Stomach (tissue), 4 donors: ENCODE measurements around the gene RASSF4.

Experiments used
- EP300 ChIP-seq: sonication (generic); formaldehyde crosslinking; IDR thresholded peaks from one replicate; pipeline ENCODE4 v1.6.1; 2017; ENCODE audit warnings: antibody characterized with exemption
- POLR2A ChIP-seq, 4 donors: fragments of 450-650 bp; IDR thresholded peaks; one replicate each; pipeline ENCODE4 v1.6.1; 2016; ENCODE audit warnings: antibody characterized with exemption in 4 of 4, control low read depth in 2 of 4, mild to moderate bottlenecking in 1 of 4, moderate library complexity in 1 of 4
- TF ChIP-seq, protein P1 (sequence below), 7 experiments: fragments of 450-650 bp in 4 of 7; fragments of 200-600 bp in 3 of 7; sonication (generic) in 3 of 7; IDR thresholded peaks; one replicate each; pipeline ENCODE4 v1.5.1; 2016 to 2019; ENCODE audit warnings: antibody characterized with exemption in 7 of 7, control low read depth in 2 of 7, mild to moderate bottlenecking in 1 of 7

DNA sequence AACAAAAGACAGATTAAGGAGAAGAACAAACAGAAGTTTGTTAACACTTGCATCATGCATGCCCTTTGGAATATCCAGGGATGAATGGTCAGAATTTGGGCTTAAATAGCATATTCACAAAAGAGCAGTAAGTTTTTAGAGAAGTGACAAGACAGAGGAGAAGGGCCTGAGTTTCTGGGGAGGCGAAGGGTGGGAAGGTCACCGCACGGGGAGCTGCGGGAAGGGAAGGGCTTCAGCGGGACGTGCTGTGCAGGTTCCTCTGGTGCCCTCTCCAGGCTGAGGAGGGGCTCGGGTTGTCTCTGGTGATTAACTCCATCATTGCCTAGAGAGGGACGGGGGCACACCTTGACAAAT lies 30.7 kb downstream of the RASSF4 start:
- TF ChIP-seq, protein P1, sequence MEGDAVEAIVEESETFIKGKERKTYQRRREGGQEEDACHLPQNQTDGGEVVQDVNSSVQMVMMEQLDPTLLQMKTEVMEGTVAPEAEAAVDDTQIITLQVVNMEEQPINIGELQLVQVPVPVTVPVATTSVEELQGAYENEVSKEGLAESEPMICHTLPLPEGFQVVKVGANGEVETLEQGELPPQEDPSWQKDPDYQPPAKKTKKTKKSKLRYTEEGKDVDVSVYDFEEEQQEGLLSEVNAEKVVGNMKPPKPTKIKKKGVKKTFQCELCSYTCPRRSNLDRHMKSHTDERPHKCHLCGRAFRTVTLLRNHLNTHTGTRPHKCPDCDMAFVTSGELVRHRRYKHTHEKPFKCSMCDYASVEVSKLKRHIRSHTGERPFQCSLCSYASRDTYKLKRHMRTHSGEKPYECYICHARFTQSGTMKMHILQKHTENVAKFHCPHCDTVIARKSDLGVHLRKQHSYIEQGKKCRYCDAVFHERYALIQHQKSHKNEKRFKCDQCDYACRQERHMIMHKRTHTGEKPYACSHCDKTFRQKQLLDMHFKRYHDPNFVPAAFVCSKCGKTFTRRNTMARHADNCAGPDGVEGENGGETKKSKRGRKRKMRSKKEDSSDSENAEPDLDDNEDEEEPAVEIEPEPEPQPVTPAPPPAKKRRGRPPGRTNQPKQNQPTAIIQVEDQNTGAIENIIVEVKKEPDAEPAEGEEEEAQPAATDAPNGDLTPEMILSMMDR (IDR thresholded peaks at IDR 0.05) = no peak
- TF ChIP-seq EP300 (no peak), POLR2A (IDR thresholded peaks at IDR 0.05) (no peak)
